ENCODE data around the gene MPPED1.

DNA sequence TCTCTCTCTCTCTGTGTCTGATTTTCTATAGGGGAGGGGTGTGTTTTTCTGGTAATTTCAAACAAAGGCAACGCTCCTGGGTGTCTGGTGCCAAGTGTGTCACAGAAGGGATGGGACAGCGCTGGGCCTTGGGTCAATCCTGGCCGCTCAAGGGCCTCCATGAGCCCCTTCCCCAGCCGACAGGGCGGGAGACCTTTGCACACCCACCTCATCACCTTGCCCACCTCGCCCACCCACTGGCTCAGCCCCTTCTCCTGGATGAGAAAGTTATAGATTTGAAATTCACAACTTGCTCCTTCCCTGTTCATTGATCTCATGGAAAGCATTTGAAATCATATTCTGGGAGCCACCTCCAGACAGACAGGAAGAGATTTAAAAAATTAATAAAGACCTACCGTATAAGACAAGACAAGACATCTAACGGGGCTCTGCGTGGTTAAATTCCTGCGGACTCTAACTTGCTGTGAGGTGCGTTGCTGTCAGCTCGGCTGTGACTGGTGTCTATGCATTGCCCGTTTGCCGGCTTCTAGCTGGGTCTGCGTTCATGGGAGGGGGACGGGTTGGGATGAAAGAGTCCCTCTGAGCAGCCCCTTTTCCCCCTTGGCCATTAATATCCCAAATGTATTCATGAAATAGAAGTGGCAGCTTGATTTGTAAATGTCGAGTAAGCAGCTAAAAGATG lies 27.0 kb downstream of the MPPED1 start:
- TF ChIP-seq, protein P1, sequence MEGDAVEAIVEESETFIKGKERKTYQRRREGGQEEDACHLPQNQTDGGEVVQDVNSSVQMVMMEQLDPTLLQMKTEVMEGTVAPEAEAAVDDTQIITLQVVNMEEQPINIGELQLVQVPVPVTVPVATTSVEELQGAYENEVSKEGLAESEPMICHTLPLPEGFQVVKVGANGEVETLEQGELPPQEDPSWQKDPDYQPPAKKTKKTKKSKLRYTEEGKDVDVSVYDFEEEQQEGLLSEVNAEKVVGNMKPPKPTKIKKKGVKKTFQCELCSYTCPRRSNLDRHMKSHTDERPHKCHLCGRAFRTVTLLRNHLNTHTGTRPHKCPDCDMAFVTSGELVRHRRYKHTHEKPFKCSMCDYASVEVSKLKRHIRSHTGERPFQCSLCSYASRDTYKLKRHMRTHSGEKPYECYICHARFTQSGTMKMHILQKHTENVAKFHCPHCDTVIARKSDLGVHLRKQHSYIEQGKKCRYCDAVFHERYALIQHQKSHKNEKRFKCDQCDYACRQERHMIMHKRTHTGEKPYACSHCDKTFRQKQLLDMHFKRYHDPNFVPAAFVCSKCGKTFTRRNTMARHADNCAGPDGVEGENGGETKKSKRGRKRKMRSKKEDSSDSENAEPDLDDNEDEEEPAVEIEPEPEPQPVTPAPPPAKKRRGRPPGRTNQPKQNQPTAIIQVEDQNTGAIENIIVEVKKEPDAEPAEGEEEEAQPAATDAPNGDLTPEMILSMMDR (IDR thresholded peaks at IDR 0.05; ENCODE audit: extremely low read depth in 1 of 2, insufficient read depth in 1 of 2, low read depth in 1 of 2, low read length in 2 of 2): no peak
- no peak for TF ChIP-seq POLR2A (IDR thresholded peaks at IDR 0.05; ENCODE audit: low read depth, low read length)
